NCI-H2227 treated with DMSO at 0.1 percent for 48 hours (cell line): ENCODE results near the gene KPTN.
A peak's percentile ranks its signal among the peaks of the same experiment; 100 is the strongest.

Experiments
- DNase-seq: peaks from one replicate; lab custom pipeline; 2025; lab: John Stamatoyannopoulos, UW

KPTN gene

DNA sequence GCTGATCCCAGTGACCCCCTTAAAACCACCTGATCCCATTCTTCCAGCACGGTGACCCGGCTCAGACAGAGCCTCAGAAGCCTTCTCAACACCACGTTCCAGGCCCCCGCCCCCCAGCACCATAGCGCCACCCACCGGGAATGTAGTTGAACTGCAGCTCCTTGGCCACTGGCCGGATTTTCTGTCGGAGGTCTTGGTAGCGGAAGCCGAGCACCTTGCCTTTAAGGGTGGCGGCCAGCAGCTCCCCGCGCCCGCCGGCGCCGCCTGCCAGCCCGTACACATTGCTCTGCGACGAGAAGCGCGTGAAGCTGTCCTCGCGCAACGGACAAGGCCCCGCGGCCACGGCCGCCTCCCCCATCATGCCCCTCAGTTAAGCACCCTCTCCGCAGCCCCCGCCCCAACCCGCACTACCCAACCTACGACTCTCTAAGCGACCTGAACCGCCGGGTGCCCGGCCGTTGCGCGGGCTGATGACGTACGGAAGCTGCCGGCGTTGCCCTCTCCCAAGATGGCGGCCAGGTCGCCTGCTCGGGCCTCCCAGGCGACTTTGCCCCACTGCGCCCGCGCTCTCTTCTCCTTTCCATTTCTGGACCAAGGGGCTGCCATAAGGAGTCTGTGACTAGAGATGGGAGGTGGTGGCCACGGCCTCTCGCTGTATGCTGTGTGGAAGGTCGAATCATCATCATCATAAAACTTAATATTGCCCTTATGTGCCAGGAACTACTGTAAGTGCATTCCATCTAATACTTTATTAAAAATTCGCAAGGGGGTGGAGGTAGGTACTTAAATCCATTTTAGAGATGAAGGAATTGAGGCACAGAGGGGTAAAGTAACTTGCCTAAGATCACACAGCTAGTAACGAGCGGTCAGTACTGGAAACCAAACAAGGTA is at the start of gene KPTN:
KPTN (minus strand) TSS at position 420 of the 891 bp plus-strand sequence; CDS start at position 361, 59 bp downstream.
- DNase-seq, result peak; percentile 85

DNA sequence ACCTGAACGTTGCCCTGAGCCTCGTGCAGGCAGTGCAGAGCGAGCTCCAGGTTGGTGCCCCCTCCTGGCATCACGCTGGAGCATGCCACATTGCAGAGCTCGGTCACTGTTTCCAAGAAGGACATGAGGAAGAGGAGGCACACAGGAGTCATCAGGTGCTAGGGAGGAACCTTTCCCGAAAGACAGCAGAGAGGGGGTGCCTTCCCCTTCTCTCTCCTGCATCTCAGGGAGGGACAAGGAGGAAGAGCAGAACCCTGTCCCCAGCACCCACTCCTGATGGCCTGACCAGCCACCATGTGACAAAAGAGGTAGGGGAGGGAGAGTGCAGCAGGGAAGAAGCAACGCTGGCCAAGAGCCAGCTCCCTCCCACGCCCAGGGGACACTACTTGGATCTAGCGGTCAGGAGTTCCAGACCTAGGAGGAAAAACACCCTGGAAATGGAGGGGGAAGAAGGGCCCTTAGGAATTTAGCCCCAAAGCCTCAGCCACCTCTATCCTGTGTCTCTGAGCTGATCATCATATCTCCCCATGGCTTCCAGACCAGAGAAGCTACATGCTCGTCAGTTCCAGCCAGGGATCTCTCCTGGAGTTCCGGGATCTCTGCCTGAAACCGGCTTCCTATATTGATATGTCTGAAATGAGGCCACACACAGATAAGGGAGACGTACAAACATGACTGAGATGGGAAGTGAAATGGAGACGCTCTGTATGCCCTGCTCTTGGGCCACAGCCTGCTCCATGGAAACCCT is 47.8 kb upstream of the KPTN start:
- no peak for DNase-seq

DNA sequence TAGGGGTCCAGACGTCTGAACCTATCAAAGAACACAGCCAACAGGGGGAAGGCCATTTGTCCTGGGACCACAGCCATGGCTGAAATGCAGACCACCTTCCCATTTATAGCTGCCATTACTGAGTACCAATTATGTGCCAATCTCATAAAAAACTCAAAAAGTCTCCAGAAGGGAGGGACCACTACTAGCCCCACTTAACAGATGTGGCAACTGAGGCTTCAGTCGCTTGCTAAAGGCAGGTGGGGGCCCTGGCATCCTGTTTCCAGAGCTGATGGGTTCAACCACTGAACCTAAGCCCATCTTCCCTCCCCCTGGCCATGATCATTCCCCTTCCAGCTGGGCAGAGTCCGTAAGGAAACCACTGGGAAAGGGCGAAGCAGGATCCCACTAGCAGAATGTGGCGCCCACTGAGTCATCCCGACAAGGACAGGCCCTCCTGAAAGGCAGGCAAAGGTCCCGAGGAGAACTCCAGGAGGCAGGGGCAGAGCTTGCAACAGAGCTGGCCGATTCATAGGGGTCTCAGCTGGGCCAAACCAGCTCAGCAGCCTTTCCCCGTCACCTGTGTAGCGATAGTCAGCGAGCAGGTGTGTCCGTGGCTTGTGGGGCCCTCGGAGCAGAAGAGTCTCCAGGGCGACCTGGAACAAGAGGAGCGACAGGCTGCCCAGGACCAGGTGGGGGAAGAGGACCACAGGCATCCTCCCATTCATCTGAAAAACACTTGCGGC is 45.2 kb upstream of the KPTN start:
- no peak for DNase-seq

DNA sequence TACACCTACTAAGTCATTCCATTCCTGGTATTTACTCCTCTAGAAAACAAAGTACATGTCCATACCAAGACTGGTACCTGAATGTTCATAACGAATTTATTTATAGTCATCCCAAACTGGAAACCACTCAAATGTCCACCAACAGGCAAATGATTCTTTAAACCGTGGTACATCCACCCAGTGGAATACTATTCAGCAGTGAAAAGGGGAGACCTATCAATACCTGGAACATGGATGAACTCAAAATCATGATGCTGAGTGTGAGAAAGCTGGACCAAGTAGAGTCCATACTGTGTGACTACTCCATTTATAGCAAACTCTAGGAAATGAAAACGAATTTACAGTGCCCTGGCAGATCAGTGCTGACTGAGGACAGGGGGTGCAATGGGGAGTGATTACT is 42.8 kb upstream of the KPTN start:
- DNase-seq, result no peak

DNA sequence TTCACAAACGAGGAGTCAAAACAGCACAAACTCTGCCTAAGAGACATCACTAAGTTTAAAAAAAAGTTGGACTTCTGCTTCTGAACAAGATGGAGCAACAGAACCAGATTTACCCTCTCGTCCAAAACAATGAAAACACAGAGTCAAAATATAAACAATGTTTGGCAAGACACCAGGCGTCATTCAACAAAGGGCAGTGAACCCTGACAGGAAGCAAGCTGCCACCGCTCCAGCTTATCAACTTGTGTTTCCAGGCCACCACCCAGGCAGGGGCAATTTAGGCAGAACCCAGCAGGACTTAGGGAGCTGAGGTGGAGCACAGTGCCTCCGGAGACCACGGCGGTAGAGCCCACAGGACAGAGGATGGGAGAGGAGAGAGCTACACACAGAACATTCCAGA is 39.5 kb upstream of the KPTN start:
- no peak for DNase-seq

DNA sequence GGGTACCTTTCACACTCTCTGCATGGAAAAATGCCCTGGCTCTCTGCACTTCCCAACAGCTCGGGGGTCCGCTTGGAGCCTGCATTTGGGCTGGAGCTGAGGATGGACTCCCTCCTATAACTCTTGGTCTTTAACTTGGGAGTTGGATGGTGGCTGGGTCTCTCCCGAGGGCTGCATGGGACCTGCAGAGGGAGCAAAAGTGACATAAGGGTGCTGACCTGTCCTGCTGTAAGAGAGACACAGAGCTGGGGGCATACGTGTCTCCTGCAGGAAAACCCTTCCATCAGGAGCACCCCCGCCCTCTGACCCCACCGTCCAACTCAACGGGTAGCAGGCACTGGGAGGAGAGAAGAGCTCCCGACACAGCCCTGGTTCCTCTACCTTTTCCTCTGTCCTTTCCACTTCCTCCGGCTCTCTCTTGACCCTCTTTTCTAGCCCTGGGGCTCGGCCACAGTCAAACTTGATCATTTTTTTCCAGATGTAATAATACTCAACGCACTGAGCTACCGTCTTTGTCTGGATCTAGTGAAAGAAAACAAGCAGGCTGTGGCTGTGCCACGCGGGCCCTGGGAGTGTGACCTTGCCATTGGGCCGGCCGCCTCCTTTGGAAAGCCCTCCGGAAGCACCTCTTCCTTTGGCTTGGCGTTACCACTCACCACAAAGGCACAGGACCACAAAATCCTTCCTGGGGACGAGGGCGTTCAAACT is 37.6 kb upstream of the KPTN start:
- no peak for DNase-seq

DNA sequence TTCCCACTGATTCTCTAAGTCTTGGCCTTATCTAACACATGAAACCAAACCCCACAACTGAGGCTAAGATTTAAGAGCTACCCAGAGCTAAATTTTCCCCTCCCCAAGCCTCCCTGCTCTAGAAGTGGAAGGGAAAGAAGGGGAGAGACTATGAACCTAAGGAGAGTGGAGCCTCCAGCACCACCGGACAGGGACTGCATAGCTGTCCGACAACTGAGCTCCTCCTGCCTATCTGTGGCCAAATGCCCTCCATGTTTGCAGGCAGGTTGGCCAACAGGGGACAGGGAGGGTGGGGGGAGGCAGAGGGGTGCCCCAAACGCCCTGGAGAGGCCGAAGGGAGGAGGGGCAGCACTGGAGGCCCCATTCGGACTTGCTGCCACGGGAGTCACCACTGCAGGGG is 36.8 kb upstream of the KPTN start:
- DNase-seq, result no peak

DNA sequence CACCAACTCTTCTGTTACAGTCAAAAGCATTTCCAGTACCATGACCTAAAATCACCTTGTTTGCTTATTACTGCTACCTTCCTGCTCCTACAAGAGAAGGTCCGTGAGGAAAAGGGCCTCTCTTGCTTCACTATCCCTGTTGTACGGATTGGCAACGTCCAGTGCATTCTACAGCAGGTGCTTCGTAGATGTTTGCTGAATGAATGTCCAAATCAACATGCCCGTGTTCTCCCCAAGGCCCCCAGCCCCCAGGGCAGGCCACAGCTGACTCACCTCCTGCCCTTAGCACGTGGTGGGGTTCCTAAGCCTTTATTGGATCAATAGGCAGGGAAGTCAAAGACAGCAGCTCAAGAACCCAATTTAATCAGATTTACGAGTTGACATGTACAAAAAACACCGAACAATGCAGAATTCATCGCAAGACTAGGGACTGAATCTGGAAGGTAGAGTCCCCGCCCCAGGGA is 36.4 kb upstream of the KPTN start:
- DNase-seq, result no peak

DNA sequence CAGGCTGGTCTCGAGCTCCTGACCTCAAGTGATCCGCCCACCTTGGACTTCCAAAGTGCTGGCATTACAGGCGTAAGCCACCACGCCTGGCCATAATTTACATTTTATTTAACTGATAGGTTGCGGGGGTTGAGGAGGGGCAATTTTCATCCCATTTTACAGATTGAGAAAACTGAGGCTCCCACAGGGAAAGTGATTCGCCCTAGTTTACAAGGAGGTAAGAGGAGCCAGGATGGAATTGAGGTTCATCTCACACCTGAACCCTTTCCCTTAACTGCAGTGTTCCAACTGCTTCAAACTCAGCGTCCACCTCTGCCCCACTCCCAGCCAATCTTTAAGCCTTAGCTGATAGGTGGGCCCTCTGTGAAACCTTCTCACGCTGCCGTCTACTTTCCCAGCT is 34.8 kb upstream of the KPTN start:
- no peak for DNase-seq

DNA sequence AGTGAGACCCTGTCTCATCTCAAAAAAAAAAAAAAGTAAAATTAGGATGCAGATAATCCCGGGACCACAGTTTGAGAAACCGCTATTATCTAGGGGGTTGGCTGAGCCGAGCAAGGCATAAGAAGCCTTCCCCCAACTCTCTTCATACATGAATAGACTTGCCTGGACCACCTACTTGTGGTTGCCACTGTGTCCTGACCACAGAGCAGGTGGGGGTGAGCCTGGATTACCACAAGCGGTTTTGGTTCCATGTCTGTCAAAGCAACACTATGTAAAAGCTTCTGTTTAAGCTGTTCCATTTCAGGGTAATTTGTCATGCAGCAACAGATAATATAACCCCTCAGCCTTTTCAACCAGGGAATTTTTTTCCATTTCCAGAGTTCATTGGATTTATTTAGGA is 34.1 kb upstream of the KPTN start:
- no peak for DNase-seq

DNA sequence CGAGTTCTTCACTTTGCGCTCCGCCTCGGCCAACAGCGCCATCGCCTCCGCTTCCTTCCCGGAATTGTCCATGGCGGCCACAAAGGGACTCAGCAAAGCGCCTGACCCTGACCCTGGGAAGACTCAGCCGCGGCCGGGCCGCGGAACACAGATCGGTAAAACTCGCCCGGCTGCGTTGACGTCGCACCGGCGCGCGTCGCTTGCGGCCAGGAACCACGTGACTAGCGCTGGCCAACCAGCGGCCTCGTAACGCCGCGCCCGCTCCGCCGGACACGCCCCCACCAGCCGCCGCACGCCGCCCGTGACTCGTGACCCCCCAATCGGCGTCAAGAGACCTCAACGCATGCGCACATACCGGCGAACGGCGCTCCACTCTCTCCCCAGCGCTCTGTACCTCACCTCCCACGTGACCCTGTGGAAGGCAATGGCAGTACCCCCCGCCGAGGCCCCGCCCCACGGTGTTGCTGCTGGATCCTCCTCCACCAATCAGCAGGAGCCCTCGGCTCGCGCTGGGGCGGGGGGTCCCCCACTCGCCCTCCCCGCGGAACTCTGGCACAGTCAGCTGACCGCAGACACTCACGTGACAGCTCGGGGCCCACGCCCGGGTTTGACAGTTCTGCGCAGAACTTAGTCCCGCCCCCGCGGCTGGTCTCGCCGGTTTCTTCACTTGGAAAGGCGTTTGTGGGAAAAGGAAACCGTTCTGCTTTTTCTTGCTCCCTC is 31.0 kb upstream of the KPTN start, which contains the start of gene NAPA:
NAPA (minus strand) TSS at position 195 of the 720 bp plus-strand sequence; CDS start at position 72, 123 bp downstream.
- peak; percentile 98 for DNase-seq

DNA sequence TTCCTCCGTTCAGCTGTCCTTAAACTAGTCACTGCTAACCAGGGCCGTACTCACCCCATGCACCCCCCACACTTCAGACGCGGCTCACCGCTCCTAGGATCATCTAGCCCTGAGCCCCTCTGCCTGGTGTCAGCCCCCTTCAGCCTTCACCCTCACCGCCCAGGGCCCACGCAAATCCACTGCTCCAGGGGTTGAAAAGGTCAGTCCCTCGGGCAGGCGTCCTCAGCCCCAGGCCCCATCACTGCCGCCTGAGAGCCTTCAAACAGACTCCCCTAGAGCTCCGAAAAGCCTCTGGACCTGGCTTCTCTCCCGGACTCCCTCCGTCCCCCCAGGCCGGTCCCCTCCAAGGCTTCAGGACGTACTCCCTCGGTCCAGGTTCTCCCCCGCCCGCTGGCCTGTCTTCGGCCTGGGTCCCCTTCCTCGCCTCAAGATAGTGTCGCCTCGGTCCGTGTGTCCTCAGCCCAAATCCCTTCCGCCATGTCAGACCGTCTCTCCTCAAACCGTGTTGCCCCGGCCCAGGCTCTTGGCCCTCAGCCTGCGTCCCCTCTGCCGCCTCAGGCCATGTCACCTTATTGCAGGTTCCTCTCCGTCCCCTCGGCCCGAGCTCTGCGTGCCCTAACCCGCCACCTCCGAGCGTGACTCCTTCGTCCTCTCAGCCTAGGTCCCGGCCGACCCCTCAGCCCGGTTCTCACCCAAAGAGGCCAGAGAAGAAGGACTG is 30.3 kb upstream of the KPTN start:
- DNase-seq, result no peak

DNA sequence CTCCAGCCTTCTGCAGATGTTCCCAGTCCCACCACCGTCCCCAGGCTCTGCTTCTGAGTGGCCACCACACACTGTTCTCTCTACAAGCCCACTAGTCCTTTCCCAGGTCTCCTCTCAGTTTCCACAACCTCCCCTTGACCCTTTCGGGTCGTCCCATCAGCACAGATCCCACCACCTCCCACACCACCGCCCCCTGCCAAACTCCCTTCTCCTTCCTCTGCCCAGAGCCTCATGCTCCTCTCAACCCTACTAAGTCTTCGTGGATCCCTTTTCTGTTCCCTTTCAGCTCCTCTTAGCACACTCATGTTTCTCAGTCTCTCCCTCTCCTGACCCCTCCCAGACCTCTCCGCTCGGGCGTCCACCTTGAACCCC is 28.9 kb upstream of the KPTN start:
- DNase-seq, result no peak

DNA sequence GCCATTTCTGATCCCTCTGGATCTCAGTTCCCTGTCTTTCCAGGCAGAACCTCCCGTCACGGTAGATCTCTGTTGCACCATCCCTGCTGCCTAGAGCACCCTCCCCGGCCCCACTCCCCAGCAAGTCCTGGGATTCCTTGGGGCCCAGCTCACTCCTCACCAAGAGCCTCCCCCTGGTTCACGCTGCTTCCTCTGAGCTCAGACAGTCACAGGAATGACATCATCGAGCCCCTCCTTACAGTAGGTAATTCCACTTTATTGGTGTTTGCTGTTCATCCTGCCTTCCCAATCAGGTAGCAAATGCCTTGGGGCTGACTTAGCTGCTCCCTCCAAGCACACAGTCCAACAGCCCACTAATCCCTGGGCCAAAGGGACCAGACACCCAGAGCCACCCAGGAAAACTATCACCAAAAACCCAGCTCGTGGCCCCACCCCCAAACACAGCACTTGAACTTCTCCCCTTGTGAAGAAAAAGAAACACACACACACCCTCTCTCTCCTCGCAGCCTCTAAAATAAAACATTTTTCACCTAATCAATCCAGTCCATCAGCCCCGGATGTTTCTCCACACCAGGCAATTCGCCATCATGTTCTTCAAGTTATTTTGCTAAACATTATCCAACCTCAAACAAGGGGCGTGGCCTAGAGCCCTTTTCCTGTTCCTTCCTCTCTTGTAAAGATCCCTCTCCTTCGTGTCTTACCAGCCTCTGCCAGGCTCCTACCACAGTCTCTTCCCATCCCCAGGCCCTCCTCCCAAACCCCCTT is 28.3 kb upstream of the KPTN start:
- DNase-seq, result no peak

DNA sequence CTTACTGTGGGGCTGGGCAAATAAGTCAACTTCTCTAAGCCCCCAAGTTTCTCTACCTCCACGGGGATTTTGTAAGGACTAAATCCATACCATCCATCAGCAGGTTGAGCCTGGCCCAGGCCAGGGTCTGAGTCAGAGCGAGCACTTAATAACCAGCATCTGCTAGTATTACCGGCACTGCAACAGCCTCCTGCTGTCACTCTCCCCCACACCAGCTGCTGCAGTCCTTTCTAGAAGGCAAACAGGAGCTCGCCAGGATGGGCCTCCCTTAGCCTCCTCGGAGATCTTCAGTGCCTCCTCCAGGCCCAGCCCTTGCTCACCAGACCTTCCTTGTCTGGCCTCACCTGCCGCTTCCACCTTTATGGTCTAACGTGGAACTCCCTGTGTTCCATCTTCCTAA is 27.7 kb upstream of the KPTN start:
- no peak for DNase-seq

DNA sequence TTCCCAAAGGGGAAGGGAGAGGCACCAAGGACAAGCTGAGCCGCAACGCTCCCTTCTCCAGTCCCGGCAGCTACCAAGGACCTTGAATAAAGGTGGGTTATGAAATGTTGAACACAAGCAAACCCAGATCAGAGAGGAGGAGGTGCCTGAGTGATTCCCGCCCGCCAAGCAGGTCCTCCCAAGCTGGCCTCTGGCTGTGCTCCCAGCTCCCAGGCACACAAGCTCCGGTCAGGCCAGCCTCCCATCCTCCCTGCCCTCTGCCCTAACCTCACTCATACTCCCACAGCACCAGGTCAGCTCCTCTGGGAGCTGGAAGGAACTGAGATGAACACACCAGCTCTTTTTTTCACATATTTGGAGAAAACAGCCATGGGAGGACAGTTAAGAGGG is 27.1 kb upstream of the KPTN start:
- DNase-seq, result no peak

DNA sequence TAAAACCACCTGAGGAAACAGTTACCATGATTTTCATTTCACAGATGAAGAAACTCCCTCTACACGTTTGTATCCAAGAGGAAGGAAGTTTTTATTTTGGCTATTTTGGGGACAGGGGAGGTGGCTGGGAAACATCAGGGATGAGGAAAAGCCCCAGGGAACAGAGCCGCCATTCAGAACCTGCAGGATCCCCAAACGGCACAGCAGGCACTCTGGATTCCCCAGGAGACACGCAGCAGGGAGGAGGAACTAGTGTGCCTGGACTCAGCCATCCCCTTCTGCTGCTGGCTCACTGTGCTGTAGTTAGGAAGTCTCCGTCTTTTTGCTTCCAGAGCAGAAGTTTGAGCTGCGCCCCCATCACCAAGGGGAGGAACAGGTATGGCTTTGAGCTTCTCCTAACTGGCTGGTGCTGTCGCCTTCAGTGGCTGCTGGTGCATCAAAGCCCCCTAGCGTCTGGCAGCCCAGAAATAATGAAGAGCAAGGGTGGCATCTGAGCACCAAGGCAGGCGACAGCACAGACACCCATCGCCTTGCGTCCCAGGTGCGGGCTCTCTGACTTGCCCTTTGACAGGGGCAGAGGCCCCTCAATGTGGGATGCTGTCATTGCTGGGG is 26.6 kb upstream of the KPTN start:
- no peak for DNase-seq

DNA sequence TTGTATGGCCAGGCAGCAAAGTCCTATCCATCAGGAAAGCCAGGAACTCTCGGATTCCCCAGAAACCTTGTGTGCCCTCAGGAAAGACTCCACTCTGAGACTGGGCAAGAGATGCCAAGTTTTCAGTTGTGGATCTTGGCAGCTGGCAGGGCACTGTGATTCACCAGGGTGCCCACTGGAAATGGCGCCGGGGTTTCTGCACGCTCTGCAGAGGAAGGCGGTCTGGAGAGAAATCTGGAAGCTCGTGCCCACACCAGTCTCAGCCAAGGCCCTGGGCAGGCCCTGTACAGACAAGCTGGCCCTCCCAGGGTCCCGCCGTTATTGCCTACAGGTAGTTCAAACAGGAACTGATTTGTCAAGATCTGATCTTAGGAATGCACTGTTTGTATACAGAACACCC is 26.0 kb upstream of the KPTN start:
- DNase-seq, result no peak

DNA sequence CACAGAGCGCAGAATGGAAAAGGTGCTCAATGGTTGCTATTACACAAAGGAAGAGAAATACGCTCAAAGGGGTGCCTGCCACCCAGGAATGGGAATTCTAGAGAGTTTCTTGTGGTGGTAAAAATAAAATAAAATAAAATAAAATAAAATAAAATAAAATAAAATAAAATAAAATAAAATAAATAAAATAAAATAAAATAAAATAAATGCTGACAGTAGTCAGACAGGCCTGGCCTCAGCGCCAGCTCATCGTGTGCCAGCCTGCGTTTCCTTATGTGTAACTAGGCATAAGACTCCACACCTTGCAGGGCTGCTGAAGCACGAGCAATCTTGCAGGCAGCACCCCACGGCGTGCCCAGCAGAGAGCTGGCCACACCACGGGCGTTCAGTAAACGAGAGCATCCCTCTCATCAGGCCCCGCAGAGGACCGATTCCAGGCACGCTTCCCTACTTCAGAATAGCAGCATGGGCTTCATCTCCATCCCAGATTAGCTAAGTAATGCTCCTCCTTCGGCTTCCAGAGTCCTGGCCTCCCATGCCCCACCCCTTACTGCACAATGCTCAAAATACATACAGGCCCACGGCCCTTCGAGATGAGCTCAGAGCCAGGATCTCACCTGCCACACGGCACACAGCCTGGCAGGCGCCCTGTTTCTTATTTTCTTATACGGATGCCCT is 25.3 kb upstream of the KPTN start:
- DNase-seq, result no peak
